Endometrium (tissue), 2 donors: ENCODE data around the gene FAF1.
"Not testable (repeated sequence)": the region's sequence is repeated elsewhere in the genome, so short reads cannot be mapped to it uniquely, and the experiment has no call there.

Source experiments
- FAIRE-seq: peaks from 2 replicates; lab custom pipeline; 2012; peaks lifted over from hg19 to GRCh38; lab: Jason Lieb, UNC
- donor health status: control.
- donor health status: control.

Gene FAF1

GRCh38 chr1:50766688-50767087 is 193.4 kb downstream of the FAF1 start:
- FAIRE-seq, result no peak

DNA sequence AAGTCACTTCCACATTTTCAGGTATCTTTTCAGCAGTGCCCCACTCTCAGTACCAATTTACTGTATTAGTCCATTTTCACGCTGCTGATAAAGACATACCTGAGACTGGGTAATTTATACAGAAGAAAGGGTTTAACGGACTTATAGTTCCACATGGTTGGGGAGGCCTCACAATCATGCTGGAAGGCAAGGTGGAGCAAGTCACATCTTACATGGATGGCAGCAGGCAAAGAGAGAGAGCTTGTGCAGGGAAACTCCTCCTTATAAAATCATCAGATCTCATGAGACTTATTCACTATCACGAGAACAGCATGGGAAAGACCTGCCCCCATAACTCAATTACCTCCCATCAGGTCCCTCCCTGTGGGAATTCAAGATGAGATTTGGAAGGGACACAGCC is 203.5 kb downstream of the FAF1 start:
- not testable (repeated sequence) for FAIRE-seq

DNA sequence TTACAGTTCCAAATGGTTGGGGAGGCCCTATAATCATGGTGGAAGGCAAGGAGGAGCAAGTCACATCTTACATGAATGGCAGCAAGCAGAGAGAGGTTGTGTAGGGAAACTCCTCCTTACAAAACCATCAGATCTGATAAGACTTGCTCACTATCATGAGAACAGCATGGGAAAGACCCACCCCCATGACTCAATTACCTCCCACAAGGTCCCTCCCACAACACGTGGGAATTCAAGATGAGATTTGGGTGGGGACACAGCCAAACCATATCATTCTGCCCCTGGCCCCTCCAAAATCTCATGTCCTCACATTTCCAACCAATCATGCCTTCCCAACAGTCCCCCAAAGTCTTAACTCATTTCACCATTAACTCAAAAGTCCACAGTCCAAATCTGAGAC is 205.3 kb downstream of the FAF1 start:
- FAIRE-seq, result not testable (repeated sequence)

DNA sequence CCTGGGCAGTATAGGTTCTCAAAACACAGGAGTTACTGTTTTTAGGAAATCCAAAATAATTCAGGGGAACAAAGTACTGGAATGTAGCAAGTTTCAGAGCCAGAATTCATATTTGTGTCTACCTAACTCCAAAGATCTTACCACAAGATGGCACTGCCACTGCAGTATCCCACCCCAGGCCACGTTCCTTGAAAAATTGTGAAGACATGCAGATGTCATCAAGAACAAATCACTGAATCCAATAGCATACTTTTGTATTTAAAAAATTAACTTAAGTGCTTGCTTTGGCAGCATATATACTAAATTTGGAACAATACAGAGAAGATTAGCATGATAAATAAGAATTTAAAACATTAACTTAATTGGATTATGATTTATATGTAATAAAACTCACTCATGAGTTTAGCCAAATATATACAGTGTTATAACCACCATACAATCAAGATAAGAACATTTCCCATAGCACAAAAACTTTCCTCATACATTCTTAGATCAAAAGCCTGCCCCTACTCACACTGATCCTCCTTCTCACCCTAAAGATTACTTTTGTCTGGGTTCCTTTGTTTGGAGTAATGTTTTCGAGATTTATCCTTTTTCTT is 209.9 kb downstream of the FAF1 start:
- FAIRE-seq, result no peak

DNA sequence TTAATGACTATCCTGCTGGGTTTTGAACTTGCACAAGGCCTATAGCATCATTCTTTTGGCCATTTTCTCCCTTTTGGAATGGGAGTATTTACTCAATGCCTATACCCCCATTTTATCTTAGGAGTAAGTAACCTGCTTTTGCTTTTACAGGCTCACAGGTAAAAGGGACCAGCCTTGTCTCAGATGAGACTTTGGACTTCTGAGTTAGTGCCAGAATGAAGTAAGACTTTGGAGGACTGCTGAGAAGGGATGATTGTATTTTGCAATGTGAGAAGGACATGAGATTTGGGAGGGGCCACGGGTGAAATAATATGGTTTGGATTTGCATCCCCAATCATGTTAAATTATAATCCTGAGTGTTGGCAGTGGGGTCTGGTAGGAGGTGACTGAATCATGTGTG is 212.7 kb downstream of the FAF1 start:
- no peak for FAIRE-seq

DNA sequence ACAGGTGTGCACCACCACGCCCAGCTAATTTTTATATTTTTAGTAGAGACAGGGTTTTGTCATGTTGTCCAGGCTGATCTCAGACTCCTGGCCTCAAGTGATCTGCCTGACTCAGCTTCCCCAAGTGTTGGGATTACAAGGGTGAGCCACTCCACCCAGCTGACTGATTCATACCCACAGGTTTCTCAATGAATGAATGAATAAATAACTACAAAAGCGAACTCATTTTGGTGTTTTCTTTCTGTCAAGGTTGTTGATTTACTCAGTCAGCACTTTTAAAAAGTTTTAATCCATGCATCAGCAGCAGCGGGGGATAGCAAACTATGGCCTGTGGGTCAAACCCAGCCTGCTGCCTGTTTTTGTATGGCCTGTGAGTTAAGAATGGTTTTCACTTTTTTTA is 217.5 kb downstream of the FAF1 start:
- FAIRE-seq, result no peak

- no peak for FAIRE-seq
Measured at GRCh38 chr1:50739125-50739524, 220.9 kb downstream of the FAF1 start.

DNA sequence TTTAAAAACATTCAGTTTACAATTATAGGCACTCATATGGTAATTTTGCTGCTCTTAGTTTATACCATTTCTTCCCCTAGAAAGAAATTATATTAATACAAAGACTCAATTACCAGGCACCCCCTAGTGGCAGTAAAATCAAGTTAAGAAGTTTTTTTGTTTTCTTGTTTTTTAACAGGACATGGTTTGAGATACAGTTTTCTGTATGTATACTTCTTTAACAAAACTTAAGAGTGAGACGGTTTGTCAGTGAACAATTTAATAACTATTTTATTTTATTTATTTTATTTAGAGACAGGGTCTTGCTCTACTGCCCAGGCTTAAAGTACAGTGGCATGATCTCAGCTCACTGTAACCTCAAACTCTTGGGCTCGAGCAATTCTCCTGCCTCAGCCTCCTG is 224.6 kb downstream of the FAF1 start:
- FAIRE-seq, result peak; percentile 85

DNA sequence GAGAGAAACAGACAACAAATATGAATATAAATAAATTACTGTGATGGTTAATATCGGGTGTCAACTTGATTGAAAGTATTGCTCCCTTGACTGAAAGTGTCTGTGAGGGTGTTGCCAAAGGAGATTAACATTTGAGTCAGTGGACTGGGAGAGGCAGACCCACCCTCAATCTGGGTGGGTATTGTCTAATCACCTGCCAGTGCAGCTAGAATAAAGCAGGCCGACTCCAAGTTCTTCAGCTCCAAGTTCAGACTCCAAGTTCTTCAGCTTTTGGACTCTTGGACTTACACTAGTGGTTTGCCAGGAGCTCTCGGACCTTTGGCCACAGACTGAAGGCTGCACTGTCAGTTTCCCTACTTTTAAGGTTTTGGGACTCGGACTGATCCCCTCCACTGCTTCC is 232.5 kb downstream of the FAF1 start:
- FAIRE-seq, result not testable (repeated sequence)

- FAIRE-seq, result no peak
Measured at GRCh38 chr1:50724626-50725286, 235.3 kb downstream of the FAF1 start.

DNA sequence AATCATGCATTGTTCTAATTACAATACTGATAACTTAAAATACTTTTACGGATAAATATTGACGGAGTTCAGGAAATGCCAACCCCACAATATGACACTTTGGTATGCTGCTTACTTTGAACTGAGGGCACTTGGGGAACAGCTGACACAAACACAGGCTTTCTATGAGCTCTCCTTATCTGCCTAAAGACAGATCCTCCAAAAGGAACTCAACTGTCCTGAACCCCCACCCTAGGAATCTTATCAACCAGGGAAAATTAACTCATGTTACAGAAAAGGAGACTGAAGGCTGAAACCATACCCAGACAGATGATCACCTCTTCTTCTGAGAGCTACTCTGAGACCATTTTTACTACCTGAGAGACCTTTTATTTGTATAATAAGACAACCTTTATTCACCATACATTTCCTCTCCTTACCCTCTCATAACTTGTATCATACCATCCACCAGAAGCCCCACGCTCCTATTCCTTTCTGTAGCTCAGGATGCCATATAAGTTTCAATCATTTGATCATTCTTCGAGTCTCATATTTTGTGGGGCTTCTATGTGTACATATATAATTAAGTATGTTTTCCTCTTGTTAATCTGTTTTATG is 239.5 kb downstream of the FAF1 start:
- FAIRE-seq, result no peak

DNA sequence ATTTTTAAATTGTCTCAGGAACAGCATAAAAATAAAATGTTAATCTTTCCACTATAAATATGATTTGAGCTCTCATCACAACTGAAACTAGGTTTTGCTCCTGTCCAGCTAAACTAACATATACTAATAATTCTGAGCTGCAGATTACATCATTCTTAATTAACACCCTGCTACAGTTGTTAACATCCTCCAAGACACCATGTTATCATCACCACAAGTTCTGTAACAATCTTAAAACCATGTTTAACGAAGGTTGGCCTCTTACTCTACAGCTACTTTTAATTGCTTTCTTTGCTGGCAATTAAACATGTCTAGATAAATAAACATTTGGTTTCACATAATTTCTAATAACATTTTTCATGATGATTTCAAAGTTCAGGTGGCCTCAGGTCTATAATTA is 240.9 kb downstream of the FAF1 start:
- no peak for FAIRE-seq

GRCh38 chr1:50717327-50717726 is 242.7 kb downstream of the FAF1 start:
- FAIRE-seq, result no peak

DNA sequence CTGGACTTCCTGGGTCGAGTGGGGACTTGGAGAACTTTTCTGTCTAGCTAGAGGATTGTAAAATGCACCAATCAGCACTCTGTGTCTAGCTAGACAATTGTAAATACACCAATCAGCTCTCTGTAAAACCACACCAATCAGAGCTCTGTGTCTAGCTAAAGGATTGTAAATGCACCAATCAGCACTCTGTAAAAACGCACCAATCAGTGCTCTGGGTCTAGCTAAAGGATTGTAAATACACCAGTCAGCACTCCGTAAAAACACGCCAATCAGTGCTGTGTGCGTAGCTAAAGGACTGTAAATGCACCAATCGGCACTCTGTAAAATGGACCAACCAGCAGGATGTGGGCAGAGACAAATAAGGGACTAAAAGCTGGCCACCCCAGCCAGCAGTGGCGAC is 243.6 kb downstream of the FAF1 start:
- not testable (repeated sequence) for FAIRE-seq

- FAIRE-seq, result no peak
Measured at GRCh38 chr1:50710099-50710498, 250.0 kb downstream of the FAF1 start.

DNA sequence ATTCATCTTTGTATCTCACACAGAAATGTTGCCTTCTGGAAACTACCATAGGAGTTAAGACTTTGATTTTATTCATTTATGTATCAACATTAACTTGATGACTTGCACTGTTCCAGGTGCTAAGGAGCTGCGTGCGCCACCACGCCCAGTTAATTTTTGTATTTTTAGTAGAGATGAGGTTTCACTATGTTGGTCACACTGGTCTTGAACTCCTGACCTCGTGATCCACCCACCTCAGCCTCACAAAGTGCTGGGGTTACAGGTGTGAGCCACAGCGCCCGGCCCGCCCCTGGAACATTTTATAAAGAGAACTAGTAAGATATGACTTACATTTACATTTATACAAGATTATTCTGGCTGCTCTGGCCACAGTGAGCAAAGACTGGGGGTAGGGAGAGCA is 252.2 kb downstream of the FAF1 start:
- FAIRE-seq, result no peak

- no peak for FAIRE-seq
Measured at GRCh38 chr1:50705699-50706098, 254.4 kb downstream of the FAF1 start.

DNA sequence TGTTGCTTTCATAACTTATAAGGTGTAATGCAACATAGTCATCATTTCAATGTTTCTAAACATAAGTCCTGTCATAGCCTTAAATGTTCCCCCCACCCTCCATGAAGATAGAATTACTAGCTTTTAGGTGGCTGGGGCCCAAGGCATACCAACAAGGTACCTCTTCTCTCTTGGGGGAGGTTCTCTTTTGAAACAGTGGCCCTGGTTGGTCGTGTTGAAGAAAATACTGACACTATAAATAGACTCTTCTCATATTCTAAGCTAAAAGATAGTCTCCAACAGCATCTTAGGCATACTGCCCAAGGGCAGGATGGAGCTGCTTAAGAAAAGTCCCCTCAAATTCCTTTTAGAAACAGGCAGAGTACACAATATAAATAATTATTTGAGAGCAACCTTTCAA is 255.0 kb downstream of the FAF1 start:
- no peak for FAIRE-seq

DNA sequence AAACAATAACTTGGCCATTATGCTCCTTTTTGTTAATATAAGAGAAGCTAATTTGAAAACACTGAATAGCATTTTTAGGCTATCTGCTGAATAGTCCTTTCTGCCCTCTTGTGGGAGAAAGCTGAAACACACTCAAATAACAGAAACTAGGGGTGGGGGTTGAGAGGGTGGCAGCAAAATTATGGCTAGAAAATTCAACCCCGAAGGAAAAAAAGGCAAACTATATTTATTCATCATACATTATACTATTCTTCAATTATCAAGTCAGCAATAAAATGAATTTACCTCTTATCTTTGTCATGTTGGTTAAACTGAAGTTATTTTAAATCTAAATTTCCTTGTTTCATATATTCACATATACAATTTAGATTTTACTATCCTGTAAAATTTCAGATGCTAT is 255.9 kb downstream of the FAF1 start:
- no peak for FAIRE-seq

DNA sequence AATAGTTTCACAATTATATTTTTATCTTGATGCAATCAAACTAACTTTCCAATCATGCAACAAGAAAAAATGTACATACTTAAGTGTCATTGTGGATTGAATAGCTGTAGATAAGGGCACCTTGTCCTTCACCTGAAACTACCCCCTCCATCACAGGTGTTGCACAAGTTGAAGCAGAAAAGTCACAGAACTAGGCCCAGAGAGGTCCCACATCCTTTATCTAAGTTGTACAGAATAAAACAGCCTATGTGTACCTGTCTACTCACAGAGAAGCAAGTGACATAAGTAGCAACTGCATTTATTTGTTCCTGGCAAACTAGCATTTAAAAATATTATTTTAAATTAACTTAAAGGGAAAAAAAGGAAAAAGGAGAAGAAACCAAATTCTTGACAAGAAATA is 256.8 kb downstream of the FAF1 start:
- FAIRE-seq, result no peak

DNA sequence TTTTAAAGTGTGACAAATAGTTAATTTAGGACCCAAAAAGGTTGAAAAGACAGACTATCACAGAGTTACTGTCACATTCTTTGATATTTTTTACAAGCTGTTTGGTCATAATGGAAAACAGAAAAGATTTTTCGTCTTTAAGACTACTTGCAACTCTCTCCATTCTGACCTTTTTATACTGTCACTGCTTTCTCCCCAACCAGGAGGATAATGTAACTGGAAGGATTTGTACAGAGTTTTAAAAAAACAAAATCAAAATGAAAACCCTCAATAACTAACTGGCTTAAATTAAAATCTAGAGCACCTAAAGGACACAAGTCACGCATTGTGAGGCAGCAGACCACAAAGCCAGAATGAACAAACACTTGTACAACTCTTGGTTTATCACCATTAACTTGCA is 257.7 kb downstream of the FAF1 start:
- no peak for FAIRE-seq

- no peak for FAIRE-seq
Measured at GRCh38 chr1:50701706-50702317, 258.3 kb downstream of the FAF1 start.

GRCh38 chr1:50700621-50701020 is 259.4 kb downstream of the FAF1 start:
- no peak for FAIRE-seq

DNA sequence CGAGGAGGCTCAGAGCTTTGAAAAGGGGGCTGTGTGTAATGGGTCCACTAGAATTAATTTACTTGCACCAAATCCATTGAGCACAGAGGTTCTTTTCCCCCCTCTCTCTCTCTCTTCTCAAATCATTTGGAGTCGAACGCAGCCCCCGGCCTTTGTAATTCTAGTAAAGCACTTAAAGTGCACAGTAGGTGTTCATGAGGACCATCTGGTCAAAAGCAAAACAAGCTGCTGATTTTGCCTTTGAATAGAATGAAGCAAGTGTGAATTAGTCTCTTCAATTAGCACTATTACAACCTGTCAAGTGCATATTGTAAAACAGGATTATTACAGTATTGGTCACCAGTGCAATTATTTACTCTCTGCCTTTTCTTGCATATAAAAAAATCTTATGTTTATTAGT is 259.9 kb downstream of the FAF1 start:
- FAIRE-seq, result no peak
